Nephron progenitor cell (in vitro differentiated cells): Measurements from ENCODE around the gene TMEM235.

Experiments used
- DNase-seq: peaks from one replicate; pipeline ENCODE4 v3.0.0; 2021
- H3K27ac Mint-ChIP-seq: 2 replicates; pipeline ENCODE4 v1.8.0; 2021; ENCODE audit warnings: mild to moderate bottlenecking, moderate library complexity, mixed read lengths
- H3K27me3 Mint-ChIP-seq: 2 replicates; pipeline ENCODE4 v1.8.0; 2021; ENCODE audit warnings: mild to moderate bottlenecking, low read depth, mixed read lengths; ENCODE audit not compliant: poor library complexity
- H3K36me3 Mint-ChIP-seq: 2 replicates; pipeline ENCODE4 v1.8.0; 2021; ENCODE audit warnings: low read depth, mixed read lengths
- H3K4me1 Mint-ChIP-seq: 2 replicates; pipeline ENCODE4 v1.8.0; 2021; ENCODE audit warnings: mixed read lengths
- H3K4me3 Mint-ChIP-seq: 2 replicates; pipeline ENCODE4 v1.8.0; 2021; ENCODE audit warnings: mild to moderate bottlenecking, moderate library complexity, mixed read lengths
- H3K9me3 Mint-ChIP-seq: 2 replicates; pipeline ENCODE4 v1.8.0; 2021; ENCODE audit warnings: mild to moderate bottlenecking, moderate library complexity, mixed read lengths
- TF ChIP-seq, protein P1 (sequence below): fragments of 200-600 bp; sonication (generic); IDR thresholded peaks from 2 replicates; pipeline ENCODE4 v1.5.0; 2021; ENCODE audit warnings: antibody characterized with exemption

The TMEM235 gene

DNA sequence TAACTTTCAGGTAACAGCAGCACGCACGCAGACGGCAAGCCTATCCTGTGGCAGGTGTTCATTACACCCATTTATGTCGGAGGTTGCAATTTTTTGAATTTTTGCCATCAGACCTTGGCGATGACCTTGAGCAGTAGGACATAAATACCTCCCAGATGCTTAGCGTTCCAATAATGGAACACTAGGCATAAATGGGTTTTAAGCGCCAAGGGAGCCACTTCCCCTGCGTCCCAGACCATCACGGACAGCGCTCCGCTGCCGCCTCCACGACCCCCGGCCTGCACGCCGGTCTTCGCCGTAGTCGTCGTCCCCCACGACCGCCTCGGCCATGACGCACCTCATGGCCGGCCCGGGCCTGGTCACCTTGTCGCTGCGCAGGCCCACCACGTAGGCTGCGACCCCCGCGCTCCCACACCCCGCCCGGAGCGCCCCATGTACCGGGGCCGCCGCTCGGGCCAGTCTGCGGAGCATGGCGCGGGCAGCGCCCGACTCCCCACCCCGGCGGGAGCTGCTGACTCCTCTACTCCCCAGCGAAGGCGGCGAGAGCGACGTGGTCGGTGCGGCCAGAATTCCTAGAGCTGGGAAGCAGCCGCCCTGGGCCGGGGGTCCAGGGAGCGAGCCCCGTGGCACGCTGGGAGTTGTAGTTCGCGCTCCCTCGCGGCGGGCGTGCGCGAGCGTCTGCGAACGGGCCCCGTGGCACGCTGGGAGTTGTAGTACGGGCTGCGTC is 22.7 kb downstream of the TMEM235 start:
- Mint-ChIP-seq H3K27ac (no peak overlapping the region), H3K36me3 (no peaks in the 10 kb centered on the region), H3K4me1 (peaks cover 64% of the 10 kb centered on the region), H3K27me3 (peaks cover 13% of the 10 kb centered on the region), H3K4me3 (peak overlapping the region; percentile 76), H3K9me3 (no peaks in the 10 kb centered on the region)
- DNase-seq, result peak; percentile 93
- TF ChIP-seq, protein P1, sequence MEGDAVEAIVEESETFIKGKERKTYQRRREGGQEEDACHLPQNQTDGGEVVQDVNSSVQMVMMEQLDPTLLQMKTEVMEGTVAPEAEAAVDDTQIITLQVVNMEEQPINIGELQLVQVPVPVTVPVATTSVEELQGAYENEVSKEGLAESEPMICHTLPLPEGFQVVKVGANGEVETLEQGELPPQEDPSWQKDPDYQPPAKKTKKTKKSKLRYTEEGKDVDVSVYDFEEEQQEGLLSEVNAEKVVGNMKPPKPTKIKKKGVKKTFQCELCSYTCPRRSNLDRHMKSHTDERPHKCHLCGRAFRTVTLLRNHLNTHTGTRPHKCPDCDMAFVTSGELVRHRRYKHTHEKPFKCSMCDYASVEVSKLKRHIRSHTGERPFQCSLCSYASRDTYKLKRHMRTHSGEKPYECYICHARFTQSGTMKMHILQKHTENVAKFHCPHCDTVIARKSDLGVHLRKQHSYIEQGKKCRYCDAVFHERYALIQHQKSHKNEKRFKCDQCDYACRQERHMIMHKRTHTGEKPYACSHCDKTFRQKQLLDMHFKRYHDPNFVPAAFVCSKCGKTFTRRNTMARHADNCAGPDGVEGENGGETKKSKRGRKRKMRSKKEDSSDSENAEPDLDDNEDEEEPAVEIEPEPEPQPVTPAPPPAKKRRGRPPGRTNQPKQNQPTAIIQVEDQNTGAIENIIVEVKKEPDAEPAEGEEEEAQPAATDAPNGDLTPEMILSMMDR, result no peak

DNA sequence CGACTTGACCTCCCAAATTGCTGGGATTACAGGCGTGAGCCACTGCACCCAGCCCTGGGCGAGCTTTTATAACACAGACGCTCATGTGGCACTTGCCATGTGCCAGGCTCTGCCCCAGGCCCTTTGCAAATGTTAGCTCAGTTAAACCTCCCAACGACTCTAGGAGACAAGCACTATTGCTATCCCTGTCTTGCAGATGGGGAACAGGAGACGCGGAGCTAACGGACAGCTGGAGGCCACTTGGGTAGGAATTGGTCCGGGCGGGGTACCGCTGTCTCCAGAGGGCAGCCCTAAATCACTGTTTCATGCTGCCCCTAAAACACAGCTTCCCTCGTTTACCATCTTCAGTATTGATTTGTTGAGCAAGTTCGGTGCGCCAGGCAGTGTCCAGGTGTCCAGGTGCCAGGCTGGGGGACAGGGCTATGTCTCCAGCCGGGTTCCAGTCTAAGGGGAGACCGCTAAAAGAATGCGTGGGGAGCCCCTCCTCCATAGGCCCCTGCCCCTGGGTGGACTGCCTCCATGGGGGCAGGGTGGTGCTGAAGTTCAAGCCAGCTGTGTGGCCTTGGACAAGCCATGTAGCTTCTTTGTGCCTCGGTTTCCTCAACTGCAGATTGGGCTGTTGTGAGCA is 23.7 kb downstream of the TMEM235 start:
- Mint-ChIP-seq H3K36me3 (no peaks in the 10 kb centered on the region), H3K4me1 (peaks cover 66% of the 10 kb centered on the region), H3K9me3 (no peaks in the 10 kb centered on the region), H3K27me3 (peaks cover 13% of the 10 kb centered on the region), H3K4me3 (no peak overlapping the region), H3K27ac (no peak overlapping the region)
- no peak for DNase-seq
- TF ChIP-seq, protein P1, result no peak

DNA sequence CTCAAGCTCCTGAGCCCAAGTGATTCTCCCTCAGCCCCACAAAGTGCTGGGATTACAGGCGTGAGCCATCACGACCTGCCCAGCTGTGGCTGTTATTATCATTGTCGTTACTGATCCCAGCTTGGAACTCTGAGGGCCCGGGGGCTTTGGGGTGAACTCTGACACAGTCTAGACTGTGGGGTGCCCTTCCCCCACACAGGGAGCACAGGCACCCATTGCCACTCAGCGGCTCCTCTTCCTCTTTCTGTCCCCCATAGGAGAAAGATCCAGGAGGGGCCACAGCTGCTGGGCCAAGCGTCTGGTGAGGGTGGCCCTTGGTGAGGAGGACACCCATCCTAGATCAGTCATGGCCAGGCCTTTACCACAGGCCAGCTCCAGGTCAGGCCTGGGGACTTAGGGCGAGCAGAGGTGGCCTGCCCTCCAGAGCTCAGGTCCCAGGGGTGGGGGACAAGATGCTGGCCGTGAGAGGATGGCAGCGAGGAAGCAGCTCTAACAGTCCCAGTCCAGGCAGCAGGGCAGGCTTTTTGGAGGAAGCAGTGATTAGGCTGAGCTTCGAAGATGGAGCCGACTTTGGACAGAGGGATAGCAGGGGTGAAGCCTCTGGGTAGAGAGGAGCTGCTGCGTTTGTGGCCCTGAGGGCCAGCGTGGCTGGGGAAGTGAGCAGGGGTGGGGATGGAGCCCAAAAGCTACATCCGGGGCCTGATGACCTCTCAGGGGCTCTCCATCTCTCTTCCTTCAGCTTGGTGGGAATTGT is 24.7 kb downstream of the TMEM235 start:
- no peak overlapping the region for H3K4me3 Mint-ChIP-seq
- no peaks in the 10 kb centered on the region for H3K36me3 Mint-ChIP-seq
- H3K4me1 Mint-ChIP-seq, result peaks cover 62% of the 10 kb centered on the region
- no peak for DNase-seq
- TF ChIP-seq, protein P1, result no peak
- peaks cover 13% of the 10 kb centered on the region for H3K27me3 Mint-ChIP-seq
- H3K9me3 Mint-ChIP-seq, result no peaks in the 10 kb centered on the region
- H3K27ac Mint-ChIP-seq, result peak overlapping the region; percentile 57

DNA sequence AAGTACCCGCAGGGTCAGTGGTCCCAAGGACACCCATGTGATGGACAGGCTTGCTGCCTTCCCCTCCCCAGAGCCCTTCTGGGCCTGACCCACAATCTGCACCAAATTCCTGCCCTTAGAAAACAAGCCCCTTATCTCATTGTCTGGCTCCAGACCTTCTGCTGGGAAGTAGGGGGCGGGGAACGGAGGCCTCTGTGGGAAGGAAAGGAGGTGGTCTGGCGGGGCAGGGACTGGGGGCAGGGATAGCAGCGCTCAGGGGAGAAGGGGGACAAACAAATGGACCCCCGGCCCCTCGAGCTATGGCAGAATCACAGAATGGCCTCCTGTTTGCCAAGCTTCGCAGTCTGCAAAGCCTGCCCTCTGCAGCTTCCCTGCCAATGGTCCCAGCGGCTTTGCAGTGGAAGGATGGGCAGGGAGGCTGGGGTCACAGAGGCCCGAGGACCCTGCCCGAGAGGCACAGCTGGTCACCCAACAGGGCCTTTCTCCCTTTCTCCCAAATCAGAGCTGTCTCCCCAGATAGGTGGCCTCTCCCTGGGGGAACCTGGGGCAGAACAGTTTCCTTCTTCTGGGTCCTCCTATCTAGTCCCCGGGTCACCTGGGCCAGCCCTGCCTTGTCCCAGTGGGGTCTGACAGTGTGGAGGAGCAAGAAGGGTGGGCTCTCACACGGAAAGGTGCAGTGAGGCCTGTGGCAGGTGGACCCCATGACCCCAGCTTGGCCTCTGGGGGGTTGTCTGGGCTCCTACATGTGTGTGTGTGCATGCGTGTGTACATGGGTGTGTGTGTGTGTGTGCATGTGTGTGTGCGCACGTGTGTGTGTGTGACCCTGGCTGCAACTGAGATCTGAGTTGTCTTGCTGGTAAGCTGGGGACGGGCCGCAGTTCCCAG is 25.5 kb downstream of the TMEM235 start:
- DNase-seq, result no peak
- Mint-ChIP-seq H3K9me3 (no peaks in the 10 kb centered on the region), H3K27me3 (peaks cover 13% of the 10 kb centered on the region), H3K4me1 (peaks cover 62% of the 10 kb centered on the region), H3K4me3 (no peak overlapping the region), H3K27ac (no peak overlapping the region), H3K36me3 (no peaks in the 10 kb centered on the region)
- TF ChIP-seq, protein P1, result no peak

DNA sequence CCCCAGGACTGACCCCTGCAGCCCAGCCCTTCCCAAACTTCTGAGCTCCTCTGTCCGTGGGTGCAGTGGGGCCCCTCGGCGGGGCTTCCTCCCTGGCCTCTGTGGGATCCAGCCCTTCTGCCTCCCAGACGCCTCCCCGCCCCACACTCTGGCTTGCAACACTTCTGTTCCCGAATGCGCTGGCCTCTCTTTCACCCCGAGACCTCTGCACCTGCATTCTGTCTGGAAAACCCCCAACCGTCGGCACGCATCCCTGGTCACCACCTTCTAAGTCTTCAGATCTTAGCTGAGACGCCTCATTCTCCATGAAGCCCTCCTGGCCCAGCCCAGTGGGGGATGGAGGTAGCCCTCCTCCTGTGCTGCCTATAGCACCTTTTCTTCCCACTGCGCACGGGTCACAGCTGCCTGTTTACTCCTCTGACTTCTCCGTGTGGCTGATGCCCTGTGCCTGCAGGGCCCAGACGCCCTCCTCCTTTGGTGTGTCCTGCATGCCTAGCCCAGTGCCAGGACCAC is 26.4 kb downstream of the TMEM235 start:
- no peaks in the 10 kb centered on the region for H3K9me3 Mint-ChIP-seq
- H3K27me3 Mint-ChIP-seq, result peaks cover 13% of the 10 kb centered on the region
- H3K4me3 Mint-ChIP-seq, result peak overlapping the region; percentile 61
- H3K27ac Mint-ChIP-seq, result peak overlapping the region; percentile 67
- no peak for DNase-seq
- H3K36me3 Mint-ChIP-seq, result no peaks in the 10 kb centered on the region
- peaks cover 60% of the 10 kb centered on the region for H3K4me1 Mint-ChIP-seq
- TF ChIP-seq, protein P1, result no peak
